Ishikawa (cell line): ENCODE data around the gene SH2B3.
A peak's percentile ranks its signal among the peaks of the same experiment; 100 is the strongest.

Experiments
- CREB1 ChIP-seq: IDR thresholded peaks from 2 replicates; pipeline ENCODE4 v1.6.1; 2012; ENCODE audit warnings: low read depth
- EGR1 ChIP-seq: IDR thresholded peaks from 2 replicates; pipeline ENCODE4 v1.6.1; 2012
- EP300 ChIP-seq: IDR thresholded peaks from 2 replicates; pipeline ENCODE4 v1.6.1; 2012; ENCODE audit warnings: borderline replicate concordance
- FOXM1 ChIP-seq: IDR thresholded peaks from 2 replicates; pipeline ENCODE4 v1.6.1; 2012; ENCODE audit warnings: low read depth, borderline replicate concordance
- MAX ChIP-seq: IDR thresholded peaks from 2 replicates; pipeline ENCODE4 v1.6.1; 2012
- NFIC ChIP-seq: IDR thresholded peaks from 2 replicates; pipeline ENCODE4 v1.6.1; 2012
- RAD21 ChIP-seq: IDR thresholded peaks from 2 replicates; pipeline ENCODE4 v1.6.1; 2012; ENCODE audit warnings: low read depth
- REST ChIP-seq: IDR thresholded peaks from 2 replicates; pipeline ENCODE4 v1.6.1; 2012; ENCODE audit warnings: low read depth, mild to moderate bottlenecking
- TAF1 ChIP-seq: IDR thresholded peaks from 2 replicates; pipeline ENCODE4 v1.6.1; 2012; ENCODE audit warnings: low read depth, mild to moderate bottlenecking
- ZBTB7A ChIP-seq: IDR thresholded peaks from 2 replicates; pipeline ENCODE4 v1.6.1; 2012; ENCODE audit warnings: low read depth

GRCh38 chr12:111438481-111438880, 32.8 kb downstream of the SH2B3 start:
- TF ChIP-seq CREB1 (no peak), FOXM1 (no peak), EP300 (no peak), TAF1 (no peak), EGR1 (no peak), NFIC (peak; percentile 54; the same call in 1 of the 2 replicates), REST (no peak), MAX (no peak), ZBTB7A (no peak), RAD21 (no peak)
